HEK293 (cell line): Measurements from ENCODE around the gene TMEM181.
A peak's percentile ranks its signal among the peaks of the same experiment; 100 is the strongest.

ENCODE experiments used
- CTCF ChIA-PET: fragments of 350-600 bp; formaldehyde crosslinking; extraction: SDS; loops from one replicate; lab custom pipeline; 2021; ENCODE audit warnings: antibody characterized with exemption; lab: Yijun Ruan, JAX
- POLR2A ChIA-PET: fragments of 300-600 bp; formaldehyde crosslinking; extraction: SDS; loops from one replicate; lab custom pipeline; 2020; ENCODE audit warnings: antibody characterized with exemption, inconsistent platforms; lab: Yijun Ruan, JAX
- H3K27ac ChIP-seq: fragments of 200-500 bp; sonication (Bioruptor generic); 2 replicates; pipeline ENCODE4 v1.5.1; 2014; ENCODE audit warnings: low read depth, low read length, control low read depth, inconsistent platforms; ENCODE audit errors: extremely low read depth
- H3K36me3 ChIP-seq, 2 experiments: fragments of 200-500 bp in 1 of 2; sonication (Bioruptor generic) in 1 of 2; 1 replicate in 1 of 2; 2 replicates in 1 of 2; pipeline ENCODE4 v1.5.1; 2014 to 2017; ENCODE audit warnings: inconsistent platforms in 2 of 2, low read length in 2 of 2; ENCODE audit not compliant: control insufficient read depth in 2 of 2, insufficient read depth in 1 of 2
- H3K4me1 ChIP-seq: fragments of 200-500 bp; sonication (Bioruptor generic); 2 replicates; pipeline ENCODE4 v1.5.1; 2014; ENCODE audit warnings: mild to moderate bottlenecking, low read length, inconsistent platforms; ENCODE audit not compliant: control insufficient read depth, insufficient read depth
- H3K4me3 ChIP-seq: 2 replicates; pipeline ENCODE4 v1.5.1; 2011; ENCODE audit warnings: low read depth, mild to moderate bottlenecking, control low read depth, low read length, moderate library complexity
- H3K9me3 ChIP-seq: fragments of 200-500 bp; sonication (Bioruptor generic); 2 replicates; pipeline ENCODE4 v1.5.1; 2014; ENCODE audit warnings: low read depth, low read length, inconsistent platforms; ENCODE audit not compliant: control insufficient read depth, insufficient read depth
- BCL11A ChIP-seq: fragments of 450-650 bp; formaldehyde crosslinking; IDR thresholded peaks from 2 replicates; pipeline ENCODE4 v1.5.1; 2016; ENCODE audit warnings: low read depth, missing biosample characterization, missing genetic modification characterization
- GFI1B ChIP-seq: fragments of 450-650 bp; formaldehyde crosslinking; IDR thresholded peaks from 2 replicates; pipeline ENCODE4 v1.5.1; 2016; ENCODE audit warnings: missing biosample characterization, missing genetic modification characterization
- HOXD13 ChIP-seq: sonication (generic); formaldehyde crosslinking; IDR thresholded peaks from 2 replicates; pipeline ENCODE4 v1.8.0; 2022; ENCODE audit warnings: missing genetic modification reagents, borderline replicate concordance
- INSM2 ChIP-seq: fragments of 450-650 bp; formaldehyde crosslinking; IDR thresholded peaks from 2 replicates; pipeline ENCODE4 v1.5.1; 2016; ENCODE audit warnings: missing biosample characterization, missing genetic modification characterization
- PBX3 ChIP-seq: sonication (generic); formaldehyde crosslinking; IDR thresholded peaks from 2 replicates; pipeline ENCODE4 v1.8.1; 2022; ENCODE audit warnings: mild to moderate bottlenecking, moderate library complexity, missing genetic modification reagents
- PRDM4 ChIP-seq: fragments of 450-650 bp; formaldehyde crosslinking; IDR thresholded peaks from 2 replicates; pipeline ENCODE4 v1.5.1; 2017; ENCODE audit warnings: missing biosample characterization, missing genetic modification characterization
- TSHZ1 ChIP-seq: fragments of 450-650 bp; formaldehyde crosslinking; IDR thresholded peaks from 2 replicates; pipeline ENCODE4 v1.5.1; 2016; ENCODE audit warnings: missing biosample characterization, missing genetic modification characterization, borderline replicate concordance
- ZBTB49 ChIP-seq: fragments of 450-650 bp; formaldehyde crosslinking; IDR thresholded peaks from 2 replicates; pipeline ENCODE4 v1.5.1; 2016; ENCODE audit warnings: missing biosample characterization, missing genetic modification characterization, low read depth
- ZFHX2 ChIP-seq: fragments of 450-650 bp; formaldehyde crosslinking; conservative IDR thresholded peaks from 2 replicates; pipeline ENCODE4 v1.5.1; 2016; ENCODE audit warnings: missing biosample characterization, missing genetic modification characterization
- ZNF10 ChIP-seq: fragments of 450-650 bp; formaldehyde crosslinking; IDR thresholded peaks from 2 replicates; pipeline ENCODE4 v1.5.1; 2017; ENCODE audit warnings: missing biosample characterization, missing genetic modification characterization
- ZNF26 ChIP-seq: fragments of 450-650 bp; formaldehyde crosslinking; IDR thresholded peaks from 2 replicates; pipeline ENCODE4 v1.5.1; 2016; ENCODE audit warnings: missing biosample characterization, missing genetic modification characterization
- ZNF274 ChIP-seq, 2 experiments: fragments of 200-500 bp in 1 of 2; fragments of 450-650 bp in 1 of 2; sonication (Bioruptor generic) in 1 of 2; formaldehyde crosslinking in 1 of 2; IDR thresholded peaks; 2 replicates each; pipeline versions ENCODE4 v1.5.1 to v1.6.1; 2014 to 2016; ENCODE audit warnings: borderline replicate concordance in 1 of 2, inconsistent platforms in 1 of 2, low read length in 1 of 2, missing biosample characterization in 1 of 2, missing genetic modification characterization in 1 of 2
- ZNF341 ChIP-seq: fragments of 450-650 bp; formaldehyde crosslinking; IDR thresholded peaks from 2 replicates; pipeline ENCODE4; 2016; ENCODE audit warnings: low read depth, missing biosample characterization, missing genetic modification characterization
- ZNF426 ChIP-seq: fragments of 450-650 bp; formaldehyde crosslinking; IDR thresholded peaks from 2 replicates; pipeline ENCODE4 v1.5.1; 2017; ENCODE audit warnings: missing biosample characterization, missing genetic modification characterization, mild to moderate bottlenecking, inconsistent platforms, moderate library complexity
- ZNF600 ChIP-seq: fragments of 450-650 bp; formaldehyde crosslinking; IDR thresholded peaks from 2 replicates; pipeline ENCODE4 v1.5.1; 2016; ENCODE audit warnings: missing biosample characterization, missing genetic modification characterization
- ZNF624 ChIP-seq: fragments of 450-650 bp; formaldehyde crosslinking; IDR thresholded peaks from 2 replicates; pipeline ENCODE4 v1.5.1; 2017; ENCODE audit warnings: missing biosample characterization, missing genetic modification characterization
- ZNF76 ChIP-seq: fragments of 450-650 bp; formaldehyde crosslinking; IDR thresholded peaks from 2 replicates; pipeline ENCODE4; 2016; ENCODE audit warnings: low read depth, missing biosample characterization, missing genetic modification characterization, borderline replicate concordance
- ZNF776 ChIP-seq: fragments of 450-650 bp; formaldehyde crosslinking; IDR thresholded peaks from 2 replicates; pipeline ENCODE4 v1.5.0; 2017; ENCODE audit warnings: missing biosample characterization, missing genetic modification characterization, borderline replicate concordance
- ZSCAN30 ChIP-seq: fragments of 450-650 bp; IDR thresholded peaks from 2 replicates; pipeline ENCODE4 v1.5.1; 2018; ENCODE audit warnings: missing biosample characterization, mild to moderate bottlenecking, missing genetic modification characterization, moderate library complexity

TMEM181 gene

GRCh38 chr6:158560836-158561320, 987 bp downstream of the TMEM181 start:
- no peaks in the 10 kb centered on the region for H3K9me3 ChIP-seq
- POLR2A ChIA-PET: interaction anchor here (0.6 kb wide), 1 partner anchor 21 kb away, joined by 3 read pairs; no protein-coding TSS in a partner anchor
- H3K27ac ChIP-seq: peak overlapping the region; percentile 76; the same call in 1 of the 2 replicates
- H3K36me3 ChIP-seq: peaks cover 0 to 4% of the 10 kb centered on the region in 2 experiments; a peak in 1 of 3 replicates
- peaks cover 5% of the 10 kb centered on the region; the same call in 1 of the 2 replicates for H3K4me1 ChIP-seq
- TF ChIP-seq ZSCAN30 (tag by site-specific recombination): no peak
- no peak for TF ChIP-seq ZNF600 (tag by site-specific recombination)
- TF ChIP-seq PBX3 (CRISPR knock-in tag): no peak
- no peak for TF ChIP-seq HOXD13 (CRISPR knock-in tag)
- 0 out of 2 replicates have a peak, but pooled peaks have one; percentile 0 for TF ChIP-seq ZNF76 (tag by site-specific recombination)
- peak; percentile 7; the same call in 1 of the 2 replicates for TF ChIP-seq ZNF624 (tag by site-specific recombination)
- no peak for TF ChIP-seq ZFHX2
- TF ChIP-seq, all 188 proteins: peak for 2
- CTCF ChIA-PET: no interaction called here
- H3K4me3 ChIP-seq: peak overlapping the region; percentile 82

GRCh38 chr6:158561321-158561884, 1.5 kb downstream of the TMEM181 start:
- Histone ChIP-seq H3K4me1 (peaks cover 5% of the 10 kb centered on the region; the same call in 1 of the 2 replicates), H3K4me3 (peak overlapping the region; percentile 82), H3K9me3 (no peaks in the 10 kb centered on the region), H3K27ac (no peak overlapping the region; the same call in 1 of the 2 replicates), H3K36me3 (peaks cover 0 to 4% of the 10 kb centered on the region in 2 experiments; a peak in 1 of 3 replicates)
- ChIA-PET CTCF (no interaction called here), POLR2A (interaction anchor here (0.6 kb wide), 1 partner anchor 20 kb away, joined by 3 read pairs; no protein-coding TSS in a partner anchor)
- TF ChIP-seq TSHZ1 (tag by site-specific recombination) (no peak), ZNF274 (IDR thresholded peaks at IDR 0.05; ENCODE audit: low read length) (no peak), ZNF274 (tag by site-specific recombination; IDR thresholded peaks at IDR 0.05; ENCODE audit: borderline replicate concordance) (no peak), ZNF426 (tag by site-specific recombination) (no peak), ZNF26 (tag by site-specific recombination) (no peak), INSM2 (tag by site-specific recombination) (no peak), GFI1B (tag by site-specific recombination) (no peak), ZNF776 (tag by site-specific recombination) (no peak), ZNF10 (no peak), ZBTB49 (tag by site-specific recombination) (no peak), ZNF341 (no peak), BCL11A (tag by site-specific recombination) (no peak), PRDM4 (tag by site-specific recombination) (no peak)
